HG02970 (cell line): Measurements from ENCODE around the gene DAZAP1.
A peak's percentile ranks its signal among the peaks of the same experiment; 100 is the strongest.

Experiments
- ATAC-seq: cut with Tn5 transposase; IDR thresholded peaks from one replicate; pipeline ENCODE4 v1.9.1; 2021; ENCODE audit warnings: mild to moderate bottlenecking, moderate library complexity, moderate number of reproducible peaks; ENCODE audit not compliant: unreplicated experiment, low FRiP score

Gene DAZAP1

GRCh38 chr19:1407528-1408299, at the start of gene DAZAP1:
TSS of gene DAZAP1 (plus strand) at chr19:1407586. CDS start at chr19:1407774, 188 bp downstream.
- peak; percentile 26 for ATAC-seq

- no peak for ATAC-seq
Measured at GRCh38 chr19:1360126-1360817, 47.1 kb upstream of the DAZAP1 start.

- no peak for ATAC-seq
Measured at GRCh38 chr19:1360818-1361461, 46.4 kb upstream of the DAZAP1 start.

- ATAC-seq: no peak
Measured at GRCh38 chr19:1361601-1362386, 45.6 kb upstream of the DAZAP1 start.

- no peak for ATAC-seq
Measured at GRCh38 chr19:1362387-1363257, 44.8 kb upstream of the DAZAP1 start.

GRCh38 chr19:1363599-1363998, 43.8 kb upstream of the DAZAP1 start:
- ATAC-seq: no peak

GRCh38 chr19:1364070-1364704, 43.2 kb upstream of the DAZAP1 start:
- no peak for ATAC-seq

GRCh38 chr19:1365319-1366269, 41.8 kb upstream of the DAZAP1 start:
- no peak for ATAC-seq

- ATAC-seq: no peak
Measured at GRCh38 chr19:1366296-1366695, 41.1 kb upstream of the DAZAP1 start.

- no peak for ATAC-seq
Measured at GRCh38 chr19:1366899-1367870, 40.2 kb upstream of the DAZAP1 start.

- no peak for ATAC-seq
Measured at GRCh38 chr19:1369214-1369805, 38.1 kb upstream of the DAZAP1 start.

- no peak for ATAC-seq
Measured at GRCh38 chr19:1370579-1371361, 36.6 kb upstream of the DAZAP1 start.

- no peak for ATAC-seq
Measured at GRCh38 chr19:1373042-1373533, 34.3 kb upstream of the DAZAP1 start.

- no peak for ATAC-seq
Measured at GRCh38 chr19:1373534-1374249, 33.7 kb upstream of the DAZAP1 start.

GRCh38 chr19:1374250-1374577, 33.2 kb upstream of the DAZAP1 start:
- no peak for ATAC-seq
